Measurements from ENCODE around the gene FUNDC2. TPM values are rescaled to one million over a fixed set of nuclear protein-coding genes. Genes with fewer than 3 reads are reported as not detected.
"Not testable (repeated sequence)": the region's sequence is repeated elsewhere in the genome, so short reads cannot be mapped to it uniquely, and the experiment has no call there.

The FUNDC2 gene
- total and polyA plus RNA-seq, 3 experiments from 2014 or later, result 96.4 to 178 (median 104) TPM

GRCh38 chrX:154990496-154990895 lies 36.1 kb upstream of the FUNDC2 start:
- H3K4me1 Mint-ChIP-seq, result peaks cover 0 to 7% (median 0%) of the 10 kb centered on the region in 3 donors
- Histone ChIP-seq H3K27ac (ENCODE audit: low read depth, low read length) (no peak overlapping the region), H3K4me1 (ENCODE audit: insufficient read depth, low read length) (no peaks in the 10 kb centered on the region), H3K4me3 (ENCODE audit: low read length) (no peak overlapping the region), H3K9me3 (ENCODE audit: low read length) (no peaks in the 10 kb centered on the region), H3K36me3 (ENCODE audit: insufficient read depth, low read length) (no peaks in the 10 kb centered on the region), H3K27me3 (ENCODE audit: insufficient read depth, low read length, poor library complexity, severe bottlenecking) (no peaks in the 10 kb centered on the region)
- peaks cover 9 to 11% of the 10 kb centered on the region in 2 donors for H3K27me3 Mint-ChIP-seq
- DNase-seq, result no peak
- H3K9me3 Mint-ChIP-seq, result no peaks in the 10 kb centered on the region
- ChIA-PET CTCF (no interaction called here), POLR2A (no interaction called here)
- no peak overlapping the region for H3K4me3 Mint-ChIP-seq
- peaks cover 0 to 3% (median 0%) of the 10 kb centered on the region in 3 donors for H3K36me3 Mint-ChIP-seq
- no peak overlapping the region for H3K27ac Mint-ChIP-seq

GRCh38 chrX:154991039-154991438 lies 35.6 kb upstream of the FUNDC2 start:
- Mint-ChIP-seq H3K4me3 (no peak overlapping the region), H3K27ac (no peak overlapping the region)
- no peak overlapping the region for H3K4me3 ChIP-seq (ENCODE audit: low read length)

GRCh38 chrX:154991476-154991875 lies 35.2 kb upstream of the FUNDC2 start:
- Mint-ChIP-seq H3K9me3 (no peaks in the 10 kb centered on the region), H3K36me3 (peaks cover 0 to 3% (median 0%) of the 10 kb centered on the region in 3 donors), H3K27ac (no peak overlapping the region), H3K27me3 (peaks cover 9 to 11% of the 10 kb centered on the region in 2 donors), H3K4me1 (peaks cover 0 to 7% (median 0%) of the 10 kb centered on the region in 3 donors), H3K4me3 (no peak overlapping the region)
- no peaks in the 10 kb centered on the region for H3K36me3 ChIP-seq (ENCODE audit: insufficient read depth, low read length)
- no peaks in the 10 kb centered on the region for H3K27me3 ChIP-seq (ENCODE audit: insufficient read depth, low read length, poor library complexity, severe bottlenecking)
- no peak overlapping the region for H3K4me3 ChIP-seq (ENCODE audit: low read length)
- H3K9me3 ChIP-seq (ENCODE audit: low read length), result no peaks in the 10 kb centered on the region
- POLR2A ChIA-PET, result no interaction called here
- no peak overlapping the region for H3K27ac ChIP-seq (ENCODE audit: low read depth, low read length)
- no peak for DNase-seq
- CTCF ChIA-PET, result no interaction called here
- H3K4me1 ChIP-seq (ENCODE audit: insufficient read depth, low read length), result no peaks in the 10 kb centered on the region

More at GRCh38 chrX:154991039-154991438, 35.6 kb upstream of the FUNDC2 start:
- Histone ChIP-seq H3K9me3 (ENCODE audit: low read length) (no peaks in the 10 kb centered on the region), H3K27ac (ENCODE audit: low read depth, low read length) (no peak overlapping the region), H3K4me1 (ENCODE audit: insufficient read depth, low read length) (no peaks in the 10 kb centered on the region), H3K27me3 (ENCODE audit: insufficient read depth, low read length, poor library complexity, severe bottlenecking) (no peaks in the 10 kb centered on the region), H3K36me3 (ENCODE audit: insufficient read depth, low read length) (no peaks in the 10 kb centered on the region)
- Mint-ChIP-seq H3K4me1 (peaks cover 0 to 7% (median 0%) of the 10 kb centered on the region in 3 donors), H3K9me3 (no peaks in the 10 kb centered on the region), H3K27me3 (peaks cover 9 to 11% of the 10 kb centered on the region in 2 donors), H3K36me3 (peaks cover 0 to 3% (median 0%) of the 10 kb centered on the region in 3 donors)
- CTCF ChIA-PET, result no interaction called here
- POLR2A ChIA-PET, result no interaction called here
- no peak for DNase-seq

- Histone ChIP-seq H3K4me3 (ENCODE audit: low read length) (no peak overlapping the region), H3K4me1 (ENCODE audit: insufficient read depth, low read length) (no peaks in the 10 kb centered on the region), H3K36me3 (ENCODE audit: insufficient read depth, low read length) (no peaks in the 10 kb centered on the region), H3K9me3 (ENCODE audit: low read length) (no peaks in the 10 kb centered on the region), H3K27ac (ENCODE audit: low read depth, low read length) (no peak overlapping the region), H3K27me3 (ENCODE audit: insufficient read depth, low read length, poor library complexity, severe bottlenecking) (no peaks in the 10 kb centered on the region)
- CTCF ChIA-PET, result no interaction called here
- peaks cover 0 to 2% (median 0%) of the 10 kb centered on the region in 3 donors for H3K36me3 Mint-ChIP-seq
- POLR2A ChIA-PET, result no interaction called here
- peaks cover 4 to 12% of the 10 kb centered on the region in 2 donors for H3K27me3 Mint-ChIP-seq
- H3K4me1 Mint-ChIP-seq, result no peaks in the 10 kb centered on the region
- no peak overlapping the region for H3K27ac Mint-ChIP-seq
- H3K4me3 Mint-ChIP-seq, result no peak overlapping the region
- H3K9me3 Mint-ChIP-seq, result no peaks in the 10 kb centered on the region
- no peak for DNase-seq
These were observed 28.3 kb upstream of the FUNDC2 start for GRCh38 chrX:154998204-154998880.

- peaks cover 1 to 15% of the 10 kb centered on the region in 2 donors for H3K27me3 Mint-ChIP-seq
- POLR2A ChIA-PET, result no interaction called here
- no peaks in the 10 kb centered on the region for H3K27me3 ChIP-seq (ENCODE audit: insufficient read depth, low read length, poor library complexity, severe bottlenecking)
- no peak overlapping the region for H3K27ac ChIP-seq (ENCODE audit: low read depth, low read length)
- H3K4me3 Mint-ChIP-seq, result no peak overlapping the region
- H3K4me3 ChIP-seq (ENCODE audit: low read length), result no peak overlapping the region
- no peaks in the 10 kb centered on the region for H3K9me3 Mint-ChIP-seq
- no peak overlapping the region for H3K27ac Mint-ChIP-seq
- no peaks in the 10 kb centered on the region for H3K36me3 ChIP-seq (ENCODE audit: insufficient read depth, low read length)
- DNase-seq, result no peak
- H3K4me1 ChIP-seq (ENCODE audit: insufficient read depth, low read length), result no peaks in the 10 kb centered on the region
- H3K9me3 ChIP-seq (ENCODE audit: low read length), result no peaks in the 10 kb centered on the region
- no peaks in the 10 kb centered on the region for H3K4me1 Mint-ChIP-seq
- CTCF ChIA-PET, result no interaction called here
- peaks cover 0 to 2% (median 0%) of the 10 kb centered on the region in 3 donors for H3K36me3 Mint-ChIP-seq
These were observed 25.8 kb upstream of the FUNDC2 start for GRCh38 chrX:155000841-155001240.

- no peak for DNase-seq
- no peaks in the 10 kb centered on the region for H3K27me3 ChIP-seq (ENCODE audit: insufficient read depth, low read length, poor library complexity, severe bottlenecking)
- ChIA-PET CTCF (no interaction called here), POLR2A (no interaction called here)
- H3K36me3 Mint-ChIP-seq, result peaks cover 0 to 2% (median 0%) of the 10 kb centered on the region in 3 donors
- no peaks in the 10 kb centered on the region for H3K9me3 ChIP-seq (ENCODE audit: low read length)
- H3K4me1 ChIP-seq (ENCODE audit: insufficient read depth, low read length), result no peaks in the 10 kb centered on the region
- H3K27ac ChIP-seq (ENCODE audit: low read depth, low read length), result no peak overlapping the region
- no peaks in the 10 kb centered on the region for H3K9me3 Mint-ChIP-seq
- H3K4me1 Mint-ChIP-seq, result no peaks in the 10 kb centered on the region
- H3K4me3 Mint-ChIP-seq, result no peak overlapping the region
- H3K27ac Mint-ChIP-seq, result no peak overlapping the region
- H3K4me3 ChIP-seq (ENCODE audit: low read length), result no peak overlapping the region
- H3K27me3 Mint-ChIP-seq, result peaks cover 1 to 15% of the 10 kb centered on the region in 2 donors
- H3K36me3 ChIP-seq (ENCODE audit: insufficient read depth, low read length), result no peaks in the 10 kb centered on the region
These were observed 24.8 kb upstream of the FUNDC2 start for GRCh38 chrX:155001873-155002272.

GRCh38 chrX:155005190-155005589 lies 21.5 kb upstream of the FUNDC2 start:
- H3K27ac Mint-ChIP-seq, result no peak overlapping the region
- H3K27me3 Mint-ChIP-seq, result peaks cover 4 to 12% of the 10 kb centered on the region in 2 donors
- H3K36me3 Mint-ChIP-seq, result peaks cover 0 to 3% (median 0%) of the 10 kb centered on the region in 3 donors
- H3K4me1 Mint-ChIP-seq, result no peaks in the 10 kb centered on the region
- H3K9me3 ChIP-seq (ENCODE audit: low read length), result no peaks in the 10 kb centered on the region
- H3K4me1 ChIP-seq (ENCODE audit: insufficient read depth, low read length), result no peaks in the 10 kb centered on the region
- POLR2A ChIA-PET, result no interaction called here
- no peak overlapping the region for H3K4me3 ChIP-seq (ENCODE audit: low read length)
- CTCF ChIA-PET, result no interaction called here
- H3K9me3 Mint-ChIP-seq, result peaks cover 0 to 2% (median 0%) of the 10 kb centered on the region in 5 donors
- no peak for DNase-seq
- no peaks in the 10 kb centered on the region for H3K27me3 ChIP-seq (ENCODE audit: insufficient read depth, low read length, poor library complexity, severe bottlenecking)
- H3K36me3 ChIP-seq (ENCODE audit: insufficient read depth, low read length), result no peaks in the 10 kb centered on the region
- H3K27ac ChIP-seq (ENCODE audit: low read depth, low read length), result no peak overlapping the region
- no peak overlapping the region for H3K4me3 Mint-ChIP-seq

- H3K4me3 ChIP-seq (ENCODE audit: low read length); H3K4me1 Mint-ChIP-seq; H3K36me3 ChIP-seq (ENCODE audit: insufficient read depth, low read length); H3K27me3 ChIP-seq (ENCODE audit: insufficient read depth, low read length, poor library complexity, severe bottlenecking); H3K27ac Mint-ChIP-seq; DNase-seq; H3K27me3 Mint-ChIP-seq; H3K27ac ChIP-seq (ENCODE audit: low read depth, low read length); POLR2A ChIA-PET; H3K36me3 Mint-ChIP-seq; H3K9me3 ChIP-seq (ENCODE audit: low read length); H3K9me3 Mint-ChIP-seq; H3K4me1 ChIP-seq (ENCODE audit: insufficient read depth, low read length); CTCF ChIA-PET; H3K4me3 Mint-ChIP-seq: not testable (repeated sequence)
These were observed 20.3 kb upstream of the FUNDC2 start for GRCh38 chrX:155006379-155006778.

All from CD8-positive, alpha-beta memory T cell (primary cell).